ENCODE results near the gene LCTL. TPM values are rescaled to one million over a fixed set of nuclear protein-coding genes. Genes with fewer than 3 reads are reported as not detected.

Gene LCTL
- total RNA-seq, 1 experiment from 2014 or later, result not detected

GRCh38 chr15:66542896-66543295 is 22.9 kb downstream of the LCTL start:
- in situ Hi-C loops (cut with HindIII; ENCODE audit: low pct_unique_long_range_greater_than_20kb, low sequenced_read_pairs) (no loop called here), intact Hi-C loops (cut with micrococcal nuclease; ENCODE audit: unreplicated experiment) (no loop called here)
- DNase-seq (ENCODE audit: low read depth, low spot score), result no peak
- Histone ChIP-seq H3K27ac (ENCODE audit: low read length) (no peak overlapping the region), H3K4me1 (ENCODE audit: control insufficient read depth, insufficient read depth, low read length) (no peaks in the 10 kb centered on the region), H3K4me3 (ENCODE audit: low read depth in 2 of 2, low read length in 2 of 2) (no peak overlapping the region), H3K27me3 (ENCODE audit: control insufficient read depth, insufficient read depth, low read length) (no peaks in the 10 kb centered on the region), H3K9me3 (ENCODE audit: control insufficient read depth, insufficient read depth, low read depth, low read length) (no peaks in the 10 kb centered on the region), H3K36me3 (ENCODE audit: control insufficient read depth, insufficient read depth, low read length) (0 out of 2 replicates have a peak, but pooled peaks cover 2% of the 10 kb centered on the region)
- no peak for ATAC-seq
- TF ChIP-seq CTCF (IDR thresholded peaks at IDR 0.05) (no peak), POLR2AphosphoS5 (IDR thresholded peaks at IDR 0.05; ENCODE audit: low read depth, low read length) (no peak)
- BruUV-seq (replicated peaks), result no TSS peak
- ChIA-PET POLR2A (no interaction called here), CTCF (interaction anchor here (0.6 kb wide), 1 partner anchor 29 kb away, joined by 3 read pairs; no protein-coding TSS in a partner anchor)

- Histone ChIP-seq H3K9me3 (ENCODE audit: control insufficient read depth, insufficient read depth, low read depth, low read length) (no peaks in the 10 kb centered on the region), H3K36me3 (ENCODE audit: control insufficient read depth, insufficient read depth, low read length) (peaks cover 15% of the 10 kb centered on the region; the same call in 1 of the 2 replicates), H3K27ac (ENCODE audit: low read length) (no peak overlapping the region), H3K4me1 (ENCODE audit: control insufficient read depth, insufficient read depth, low read length) (no peaks in the 10 kb centered on the region), H3K27me3 (ENCODE audit: control insufficient read depth, insufficient read depth, low read length) (no peaks in the 10 kb centered on the region), H3K4me3 (ENCODE audit: low read depth in 2 of 2, low read length in 2 of 2) (no peak overlapping the region)
- BruUV-seq (replicated peaks), result no TSS peak
- CTCF ChIA-PET, result no interaction called here
- in situ Hi-C loops (cut with HindIII; ENCODE audit: low pct_unique_long_range_greater_than_20kb, low sequenced_read_pairs), result no loop called here
- POLR2A ChIA-PET, result interaction anchor here (0.6 kb wide), 2 partner anchors 9 to 21 kb away, joined by 3 to 5 read pairs; no protein-coding TSS in a partner anchor
- no peak for ATAC-seq
- DNase-seq (ENCODE audit: low read depth, low spot score), result no peak
- TF ChIP-seq CTCF (IDR thresholded peaks at IDR 0.05) (no peak), TCF7L2 (IDR thresholded peaks at IDR 0.05; ENCODE audit: low read depth, low read length) (no peak), POLR2AphosphoS5 (IDR thresholded peaks at IDR 0.05; ENCODE audit: low read depth, low read length) (no peak), REST (IDR thresholded peaks at IDR 0.05; ENCODE audit: insufficient read depth in 1 of 2, low read depth in 2 of 2, low read length in 1 of 2) (no peak), SIN3A (IDR thresholded peaks at IDR 0.05; ENCODE audit: borderline replicate concordance, insufficient read depth, low read depth, low read length) (no peak)
- intact Hi-C loops (cut with micrococcal nuclease; ENCODE audit: unreplicated experiment), result no loop called here
Measured at GRCh38 chr15:66535056-66535455, 30.7 kb downstream of the LCTL start.
